ENCODE measurements around the gene SLC37A1. TPM values are rescaled to one million over a fixed set of nuclear protein-coding genes. Genes with fewer than 3 reads are reported as not detected.

SLC37A1 gene
- total RNA-seq, 1 donor from 2014 or later, result 60.2 TPM

DNA sequence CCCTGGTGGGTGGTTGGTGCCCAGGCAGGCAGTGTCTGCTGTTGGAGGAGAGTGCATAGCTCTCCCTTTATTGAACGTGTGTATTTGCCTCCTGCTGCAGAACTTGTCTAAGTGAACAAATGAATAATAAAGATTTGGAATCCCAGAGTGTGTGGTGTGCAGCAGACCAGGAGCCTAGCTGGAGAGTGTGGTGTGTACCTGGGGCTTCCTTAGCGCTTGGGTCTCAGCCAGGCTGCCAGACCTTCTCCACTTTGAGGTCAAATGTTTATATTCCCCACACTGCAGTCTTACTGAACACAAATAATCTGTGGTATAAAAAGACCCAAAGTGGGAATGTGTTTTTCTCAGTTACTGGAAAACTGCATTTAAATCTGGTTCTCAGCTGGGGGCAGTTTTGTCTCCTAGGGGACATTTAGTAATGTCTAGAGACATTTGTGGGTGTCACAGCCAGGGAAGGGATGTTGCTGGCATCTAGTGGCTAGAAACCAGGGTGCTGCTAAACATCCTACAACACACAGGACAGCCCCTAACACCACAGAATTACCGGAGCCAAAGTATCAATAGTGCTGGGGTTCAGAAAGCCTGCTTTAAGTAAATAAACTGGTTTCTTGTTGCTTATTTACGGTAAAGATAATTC lies 23.6 kb downstream of the SLC37A1 start:
- no peak for DNase-seq (ENCODE audit: low spot score, unreplicated experiment)
- TF ChIP-seq, protein P1, sequence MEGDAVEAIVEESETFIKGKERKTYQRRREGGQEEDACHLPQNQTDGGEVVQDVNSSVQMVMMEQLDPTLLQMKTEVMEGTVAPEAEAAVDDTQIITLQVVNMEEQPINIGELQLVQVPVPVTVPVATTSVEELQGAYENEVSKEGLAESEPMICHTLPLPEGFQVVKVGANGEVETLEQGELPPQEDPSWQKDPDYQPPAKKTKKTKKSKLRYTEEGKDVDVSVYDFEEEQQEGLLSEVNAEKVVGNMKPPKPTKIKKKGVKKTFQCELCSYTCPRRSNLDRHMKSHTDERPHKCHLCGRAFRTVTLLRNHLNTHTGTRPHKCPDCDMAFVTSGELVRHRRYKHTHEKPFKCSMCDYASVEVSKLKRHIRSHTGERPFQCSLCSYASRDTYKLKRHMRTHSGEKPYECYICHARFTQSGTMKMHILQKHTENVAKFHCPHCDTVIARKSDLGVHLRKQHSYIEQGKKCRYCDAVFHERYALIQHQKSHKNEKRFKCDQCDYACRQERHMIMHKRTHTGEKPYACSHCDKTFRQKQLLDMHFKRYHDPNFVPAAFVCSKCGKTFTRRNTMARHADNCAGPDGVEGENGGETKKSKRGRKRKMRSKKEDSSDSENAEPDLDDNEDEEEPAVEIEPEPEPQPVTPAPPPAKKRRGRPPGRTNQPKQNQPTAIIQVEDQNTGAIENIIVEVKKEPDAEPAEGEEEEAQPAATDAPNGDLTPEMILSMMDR (IDR thresholded peaks at IDR 0.05; ENCODE audit: unreplicated experiment), result peak; percentile 25
- Mint-ChIP-seq H3K27me3 (no peaks in the 10 kb centered on the region), H3K36me3 (ENCODE audit: insufficient read depth) (peaks cover 22% of the 10 kb centered on the region), H3K4me3 (ENCODE audit: low read depth) (no peak overlapping the region), H3K9me3 (ENCODE audit: low read depth) (no peaks in the 10 kb centered on the region), H3K27ac (peak overlapping the region; percentile 12), H3K4me1 (ENCODE audit: low read depth) (peaks cover 2% of the 10 kb centered on the region)

DNA sequence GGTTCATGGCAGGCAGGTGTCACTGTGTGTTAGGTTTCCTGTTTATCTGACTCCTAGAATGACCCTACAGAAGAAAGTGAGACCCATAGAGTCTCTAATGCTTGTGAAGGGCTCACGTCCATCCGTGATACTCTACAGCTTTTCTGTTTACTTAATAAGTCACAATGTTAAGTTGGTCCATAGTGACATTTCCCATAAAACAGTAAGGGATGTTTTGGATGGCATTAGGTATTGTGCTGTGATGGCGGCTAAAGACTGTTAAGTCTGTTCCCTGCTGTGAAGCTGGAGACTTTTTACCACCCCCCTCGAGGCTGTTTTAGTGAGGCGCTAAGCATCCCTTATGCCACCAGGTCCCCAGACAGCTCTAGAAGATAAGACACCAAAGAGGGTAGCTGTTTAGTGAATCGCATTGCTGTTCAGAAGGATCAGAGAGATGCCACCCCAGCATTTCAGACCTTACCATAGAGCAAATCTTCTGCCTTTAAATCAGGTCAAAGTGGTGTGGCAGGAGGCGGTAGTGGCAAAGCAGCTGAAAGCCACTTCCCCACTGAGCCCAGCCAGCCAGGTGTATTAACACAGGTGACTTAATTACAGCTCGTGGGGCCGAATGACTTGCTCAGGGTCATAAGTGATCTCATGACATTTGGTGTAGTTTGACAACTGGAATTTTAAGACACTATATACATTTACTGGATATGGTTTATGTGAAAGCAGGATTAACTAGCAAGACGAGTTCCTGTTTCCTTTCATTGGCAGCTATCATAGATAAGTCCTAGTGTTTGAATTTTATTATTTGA lies 25.0 kb downstream of the SLC37A1 start:
- no peak overlapping the region for H3K4me3 Mint-ChIP-seq (ENCODE audit: low read depth)
- H3K36me3 Mint-ChIP-seq (ENCODE audit: insufficient read depth), result peaks cover 22% of the 10 kb centered on the region
- no peak for DNase-seq (ENCODE audit: low spot score, unreplicated experiment)
- peaks cover 2% of the 10 kb centered on the region for H3K4me1 Mint-ChIP-seq (ENCODE audit: low read depth)
- no peaks in the 10 kb centered on the region for H3K9me3 Mint-ChIP-seq (ENCODE audit: low read depth)
- TF ChIP-seq, protein P1 (IDR thresholded peaks at IDR 0.05; ENCODE audit: unreplicated experiment), result no peak
- no peaks in the 10 kb centered on the region for H3K27me3 Mint-ChIP-seq
- H3K27ac Mint-ChIP-seq, result no peak overlapping the region

DNA sequence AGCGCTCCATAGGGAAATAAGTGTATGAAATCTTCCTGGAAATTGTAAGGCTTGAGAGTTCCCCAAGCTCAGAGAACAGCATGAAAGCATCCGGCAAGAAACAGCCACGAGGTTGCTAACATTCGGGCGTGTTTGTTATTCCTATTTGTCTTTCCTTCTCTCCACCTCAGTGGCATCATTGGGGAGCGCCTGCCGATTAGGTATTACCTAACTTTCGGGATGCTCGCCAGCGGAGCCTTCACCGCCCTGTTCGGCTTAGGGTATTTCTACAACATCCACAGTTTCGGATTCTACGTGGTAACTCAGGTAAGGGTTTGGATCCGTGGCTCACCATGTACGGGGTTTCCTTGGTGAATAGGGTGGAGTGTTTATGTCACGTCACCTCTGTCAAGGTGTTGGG lies 25.7 kb downstream of the SLC37A1 start:
- no peaks in the 10 kb centered on the region for H3K27me3 Mint-ChIP-seq
- DNase-seq (ENCODE audit: low spot score, unreplicated experiment), result no peak
- no peak overlapping the region for H3K4me3 Mint-ChIP-seq (ENCODE audit: low read depth)
- H3K36me3 Mint-ChIP-seq (ENCODE audit: insufficient read depth), result peaks cover 23% of the 10 kb centered on the region
- no peak overlapping the region for H3K27ac Mint-ChIP-seq
- peaks cover 2% of the 10 kb centered on the region for H3K4me1 Mint-ChIP-seq (ENCODE audit: low read depth)
- no peaks in the 10 kb centered on the region for H3K9me3 Mint-ChIP-seq (ENCODE audit: low read depth)
- TF ChIP-seq, protein P1 (IDR thresholded peaks at IDR 0.05; ENCODE audit: unreplicated experiment), result no peak

DNA sequence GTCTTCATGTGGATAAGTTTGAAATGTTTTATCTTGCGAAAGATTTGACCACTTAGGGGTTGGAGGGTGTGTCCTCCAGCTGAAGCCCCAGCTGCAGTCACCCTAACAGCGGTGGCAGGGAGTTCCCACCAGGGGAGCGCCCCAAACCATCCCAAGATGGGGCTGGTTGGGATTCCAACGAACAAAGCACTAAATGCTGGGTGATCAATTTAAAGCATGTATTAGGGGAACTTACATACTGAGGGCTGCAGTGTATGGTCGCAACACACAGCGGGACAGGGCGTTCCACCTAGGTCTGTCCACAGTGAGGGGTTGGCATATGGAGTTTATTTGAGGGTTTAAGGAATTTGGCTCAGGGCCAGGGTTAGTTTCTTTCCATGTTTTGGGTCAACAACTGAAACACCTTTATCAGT lies 26.3 kb downstream of the SLC37A1 start:
- TF ChIP-seq, protein P1 (IDR thresholded peaks at IDR 0.05; ENCODE audit: unreplicated experiment), result peak; percentile 32
- H3K27ac Mint-ChIP-seq, result peak overlapping the region; percentile 35

DNA sequence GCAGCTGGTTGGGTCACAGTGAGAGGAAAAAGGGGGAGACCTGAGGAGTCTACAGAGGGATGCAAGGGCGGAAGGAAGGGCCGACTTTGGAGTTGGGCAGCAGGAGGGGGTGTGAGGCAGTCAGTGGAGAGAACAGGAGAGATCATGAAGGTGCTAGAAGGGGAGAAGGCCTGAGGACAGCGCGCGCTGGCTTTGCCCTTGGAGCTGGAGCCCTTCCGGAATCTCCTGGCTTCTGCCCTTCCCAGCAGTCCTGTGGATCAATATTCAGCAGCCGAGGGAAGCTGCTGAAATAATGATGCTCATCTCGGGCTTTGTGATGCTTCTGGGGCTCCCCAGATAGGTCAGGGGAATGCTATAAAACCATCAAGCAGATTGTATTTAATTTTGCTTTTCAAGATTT lies 26.7 kb downstream of the SLC37A1 start:
- Mint-ChIP-seq H3K27ac (peak overlapping the region; percentile 35), H3K4me3 (ENCODE audit: low read depth) (no peak overlapping the region), H3K9me3 (ENCODE audit: low read depth) (no peaks in the 10 kb centered on the region), H3K4me1 (ENCODE audit: low read depth) (no peaks in the 10 kb centered on the region), H3K36me3 (ENCODE audit: insufficient read depth) (peaks cover 22% of the 10 kb centered on the region), H3K27me3 (no peaks in the 10 kb centered on the region)
- TF ChIP-seq, protein P1 (IDR thresholded peaks at IDR 0.05; ENCODE audit: unreplicated experiment), result no peak
- DNase-seq (ENCODE audit: low spot score, unreplicated experiment), result no peak

More for the DNA sequence above, 26.3 kb downstream of the SLC37A1 start:
- H3K36me3 Mint-ChIP-seq (ENCODE audit: insufficient read depth), result peaks cover 21% of the 10 kb centered on the region
- H3K4me3 Mint-ChIP-seq (ENCODE audit: low read depth), result no peak overlapping the region
- DNase-seq (ENCODE audit: low spot score, unreplicated experiment), result no peak
- H3K4me1 Mint-ChIP-seq (ENCODE audit: low read depth), result peaks cover under 1% of the 10 kb centered on the region
- H3K9me3 Mint-ChIP-seq (ENCODE audit: low read depth), result no peaks in the 10 kb centered on the region
- H3K27me3 Mint-ChIP-seq, result no peaks in the 10 kb centered on the region
